OCI-LY3 (cell line): Measurements from ENCODE around the gene IFT27.

Source experiments
- EZH2phosphoT487 ChIP-seq: fragments of 200-600 bp; shearing (Covaris generic); IDR thresholded peaks from 2 replicates; pipeline ENCODE4 v1.6.1; 2018; ENCODE audit warnings: antibody characterized with exemption, mixed run types, low read depth
- TF ChIP-seq, protein P1 (sequence below): fragments of 200-600, 300-600 bp; sonication (generic); IDR thresholded peaks from 2 replicates; pipeline ENCODE4 v1.5.1; 2014; ENCODE audit warnings: antibody characterized with exemption, low read length, low read depth

DNA sequence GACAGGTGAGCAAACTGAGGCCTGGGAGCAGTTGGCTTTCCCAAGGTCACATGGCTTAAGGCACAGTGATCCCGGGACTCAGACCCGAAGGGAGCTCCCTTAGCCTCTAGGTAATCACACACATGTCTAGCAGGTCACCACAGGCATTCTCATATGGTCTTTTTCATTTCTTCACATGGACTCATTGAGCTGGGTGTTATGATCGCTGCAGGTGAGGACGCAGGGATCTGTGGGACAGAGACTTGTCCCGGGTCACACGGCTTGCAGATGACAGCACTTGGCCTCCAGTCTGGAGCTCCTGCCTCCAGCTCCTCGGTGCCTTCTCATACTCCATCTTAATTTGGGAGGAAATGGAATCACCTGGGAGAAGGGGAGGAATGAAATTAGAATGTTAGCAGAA lies 48.8 kb downstream of the IFT27 start:
- TF ChIP-seq, protein P1, sequence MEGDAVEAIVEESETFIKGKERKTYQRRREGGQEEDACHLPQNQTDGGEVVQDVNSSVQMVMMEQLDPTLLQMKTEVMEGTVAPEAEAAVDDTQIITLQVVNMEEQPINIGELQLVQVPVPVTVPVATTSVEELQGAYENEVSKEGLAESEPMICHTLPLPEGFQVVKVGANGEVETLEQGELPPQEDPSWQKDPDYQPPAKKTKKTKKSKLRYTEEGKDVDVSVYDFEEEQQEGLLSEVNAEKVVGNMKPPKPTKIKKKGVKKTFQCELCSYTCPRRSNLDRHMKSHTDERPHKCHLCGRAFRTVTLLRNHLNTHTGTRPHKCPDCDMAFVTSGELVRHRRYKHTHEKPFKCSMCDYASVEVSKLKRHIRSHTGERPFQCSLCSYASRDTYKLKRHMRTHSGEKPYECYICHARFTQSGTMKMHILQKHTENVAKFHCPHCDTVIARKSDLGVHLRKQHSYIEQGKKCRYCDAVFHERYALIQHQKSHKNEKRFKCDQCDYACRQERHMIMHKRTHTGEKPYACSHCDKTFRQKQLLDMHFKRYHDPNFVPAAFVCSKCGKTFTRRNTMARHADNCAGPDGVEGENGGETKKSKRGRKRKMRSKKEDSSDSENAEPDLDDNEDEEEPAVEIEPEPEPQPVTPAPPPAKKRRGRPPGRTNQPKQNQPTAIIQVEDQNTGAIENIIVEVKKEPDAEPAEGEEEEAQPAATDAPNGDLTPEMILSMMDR, result no peak
- TF ChIP-seq EZH2phosphoT487, result no peak
